Peyer's patch (tissue), 4 donors: ENCODE data around the gene PRICKLE4.

Experiments
- POLR2A ChIP-seq, 2 donors: fragments of 450-650 bp; IDR thresholded peaks; one replicate each; pipeline ENCODE4 v1.5.1; 2017; ENCODE audit warnings: antibody characterized with exemption in 2 of 2, mild to moderate bottlenecking in 2 of 2, moderate library complexity in 2 of 2
- TF ChIP-seq, protein P1 (sequence below), 6 experiments: fragments of 450-650 bp in 4 of 6; fragments of 200-600 bp in 2 of 6; sonication (generic) in 1 of 6; IDR thresholded peaks; one replicate each; pipeline ENCODE4 v1.5.1; 2017 to 2019; ENCODE audit warnings: antibody characterized with exemption in 6 of 6, mild to moderate bottlenecking in 3 of 6, moderate library complexity in 1 of 6

DNA sequence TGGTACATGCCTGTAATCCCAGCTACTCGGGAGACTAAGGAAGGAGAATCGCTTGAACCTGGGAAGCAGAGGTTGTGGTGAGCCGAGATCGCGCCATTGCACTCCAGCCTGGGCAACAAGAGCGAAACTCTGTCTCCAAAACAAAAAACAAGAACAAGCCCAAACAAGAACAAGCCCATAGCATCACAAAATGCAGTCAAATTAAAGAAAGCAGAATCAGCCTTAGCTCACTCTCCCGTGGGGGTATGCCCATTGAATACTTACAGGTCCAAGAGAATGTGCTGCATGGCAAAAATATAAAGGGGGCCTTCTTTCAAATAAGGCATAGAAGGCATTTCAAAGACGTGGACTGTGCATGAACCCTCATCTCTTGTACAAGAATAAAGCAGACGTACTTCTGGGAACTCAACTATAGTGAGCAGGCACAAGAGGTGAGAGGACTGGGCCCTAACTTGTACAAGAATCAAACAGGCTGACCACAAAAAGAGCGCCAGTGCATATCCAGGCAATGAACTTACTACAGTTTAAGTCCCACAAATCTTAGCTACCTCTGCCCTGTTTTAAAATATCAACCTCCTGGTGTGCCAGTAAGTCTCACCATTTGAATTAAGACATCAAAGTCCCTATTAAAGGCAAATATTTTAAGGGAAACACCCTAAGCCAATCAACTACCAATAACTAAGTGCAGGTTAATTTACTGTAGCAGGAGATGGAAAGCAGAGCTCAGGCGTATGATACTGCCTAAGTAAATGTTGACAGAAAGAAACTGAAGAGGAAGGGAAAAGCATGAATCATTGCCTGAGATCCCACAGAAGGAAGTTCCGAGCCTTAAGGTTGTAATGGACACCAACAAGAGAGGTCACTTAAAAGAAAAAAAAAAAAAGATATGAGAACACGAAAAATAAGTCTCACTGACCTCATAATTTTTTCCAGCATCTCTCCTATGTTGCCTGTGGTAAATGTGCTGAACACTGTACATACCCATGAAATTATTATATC is 44.3 kb downstream of the PRICKLE4 start:
- TF ChIP-seq, protein P1, sequence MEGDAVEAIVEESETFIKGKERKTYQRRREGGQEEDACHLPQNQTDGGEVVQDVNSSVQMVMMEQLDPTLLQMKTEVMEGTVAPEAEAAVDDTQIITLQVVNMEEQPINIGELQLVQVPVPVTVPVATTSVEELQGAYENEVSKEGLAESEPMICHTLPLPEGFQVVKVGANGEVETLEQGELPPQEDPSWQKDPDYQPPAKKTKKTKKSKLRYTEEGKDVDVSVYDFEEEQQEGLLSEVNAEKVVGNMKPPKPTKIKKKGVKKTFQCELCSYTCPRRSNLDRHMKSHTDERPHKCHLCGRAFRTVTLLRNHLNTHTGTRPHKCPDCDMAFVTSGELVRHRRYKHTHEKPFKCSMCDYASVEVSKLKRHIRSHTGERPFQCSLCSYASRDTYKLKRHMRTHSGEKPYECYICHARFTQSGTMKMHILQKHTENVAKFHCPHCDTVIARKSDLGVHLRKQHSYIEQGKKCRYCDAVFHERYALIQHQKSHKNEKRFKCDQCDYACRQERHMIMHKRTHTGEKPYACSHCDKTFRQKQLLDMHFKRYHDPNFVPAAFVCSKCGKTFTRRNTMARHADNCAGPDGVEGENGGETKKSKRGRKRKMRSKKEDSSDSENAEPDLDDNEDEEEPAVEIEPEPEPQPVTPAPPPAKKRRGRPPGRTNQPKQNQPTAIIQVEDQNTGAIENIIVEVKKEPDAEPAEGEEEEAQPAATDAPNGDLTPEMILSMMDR (IDR thresholded peaks at IDR 0.05) = no peak
- TF ChIP-seq POLR2A (IDR thresholded peaks at IDR 0.05) = no peak
